Measurements from ENCODE around the gene EPN1. TPM values are rescaled to one million over a fixed set of nuclear protein-coding genes. Genes with fewer than 3 reads are reported as not detected.

The EPN1 gene
- polyA plus RNA-seq, 3 donors = 80.2 to 152 (median 135) TPM

GRCh38 chr19:55686311-55687050 lies 11.5 kb downstream of the EPN1 start:
- no peak for DNase-seq (ENCODE audit: extremely low read depth in 1 of 11, low read depth in 9 of 11, low spot score in 4 of 11)

GRCh38 chr19:55687281-55688201 lies 12.5 kb downstream of the EPN1 start:
- DNase-seq (ENCODE audit: extremely low read depth in 1 of 11, low read depth in 9 of 11, low spot score in 4 of 11) = no peak

GRCh38 chr19:55688422-55689218 lies 13.6 kb downstream of the EPN1 start:
- DNase-seq (ENCODE audit: extremely low read depth in 1 of 11, low read depth in 9 of 11, low spot score in 4 of 11) = peak in 2 of 11 donors; percentile 23 to 40

GRCh38 chr19:55689411-55690108 lies 14.5 kb downstream of the EPN1 start:
- no peak for DNase-seq (ENCODE audit: extremely low read depth in 1 of 11, low read depth in 9 of 11, low spot score in 4 of 11)

GRCh38 chr19:55690109-55690768 lies 15.2 kb downstream of the EPN1 start:
- DNase-seq (ENCODE audit: extremely low read depth in 1 of 11, low read depth in 9 of 11, low spot score in 4 of 11) = peak in 1 of 11 donors; percentile 50

- no peak for DNase-seq (ENCODE audit: extremely low read depth in 1 of 11, low read depth in 9 of 11, low spot score in 4 of 11)
Measured at GRCh38 chr19:55690769-55691545, 15.9 kb downstream of the EPN1 start.

GRCh38 chr19:55691561-55692481 lies 16.8 kb downstream of the EPN1 start:
- DNase-seq (ENCODE audit: extremely low read depth in 1 of 11, low read depth in 9 of 11, low spot score in 4 of 11) = no peak

GRCh38 chr19:55692681-55693081 lies 17.7 kb downstream of the EPN1 start:
- no peak for DNase-seq (ENCODE audit: extremely low read depth in 1 of 11, low read depth in 9 of 11, low spot score in 4 of 11)

- DNase-seq (ENCODE audit: extremely low read depth in 1 of 11, low read depth in 9 of 11, low spot score in 4 of 11) = no peak
Measured at GRCh38 chr19:55693336-55693974, 18.4 kb downstream of the EPN1 start.

- DNase-seq (ENCODE audit: extremely low read depth in 1 of 11, low read depth in 9 of 11, low spot score in 4 of 11) = no peak
Measured at GRCh38 chr19:55694241-55694655, 19.2 kb downstream of the EPN1 start.

GRCh38 chr19:55694656-55695491 lies 19.8 kb downstream of the EPN1 start:
- no peak for DNase-seq (ENCODE audit: extremely low read depth in 1 of 11, low read depth in 9 of 11, low spot score in 4 of 11)

- no peak for DNase-seq (ENCODE audit: extremely low read depth in 1 of 11, low read depth in 9 of 11, low spot score in 4 of 11)
Measured at GRCh38 chr19:55695511-55696290, 20.7 kb downstream of the EPN1 start.

GRCh38 chr19:55696301-55697068 lies 21.5 kb downstream of the EPN1 start:
- no peak for DNase-seq (ENCODE audit: extremely low read depth in 1 of 11, low read depth in 9 of 11, low spot score in 4 of 11)

- no peak for DNase-seq (ENCODE audit: extremely low read depth in 1 of 11, low read depth in 9 of 11, low spot score in 4 of 11)
Measured at GRCh38 chr19:55697069-55697440, 22.0 kb downstream of the EPN1 start.

All from renal cortex interstitium (tissue), 11 donors.